Gastrocnemius medialis (tissue), 4 donors: ENCODE measurements around the gene ACTN4. TPM values are rescaled to one million over a fixed set of nuclear protein-coding genes. Genes with fewer than 3 reads are reported as not detected.

Experiments used
- ATAC-seq, 2 donors: fragments of 150-250 bp; one replicate each; pipeline ENCODE4 v1.9.1; 2016
- DNase-seq, 2 donors: peaks; one replicate each; pipeline ENCODE4 v3.0.0-alpha.2; 2019
- H3K27ac ChIP-seq, 4 donors: fragments of 200-600 bp; sonication (generic); 1 replicate in 1 of 4; 2 replicates in 3 of 4; pipeline ENCODE4 v1.5.1; 2016 to 2018; ENCODE audit warnings: mild to moderate bottlenecking in 2 of 4, moderate library complexity in 1 of 4
- H3K27me3 ChIP-seq, 3 donors: fragments of 200-600 bp; sonication (generic) in 2 of 3; 1 replicate in 1 of 3; 2 replicates in 2 of 3; pipeline versions ENCODE4 v1.5.1 to v1.6.0; 2016 to 2019; ENCODE audit warnings: mild to moderate bottlenecking in 1 of 3, moderate library complexity in 1 of 3
- H3K36me3 ChIP-seq, 2 donors: fragments of 200-600 bp; sonication (generic) in 1 of 2; one replicate each; pipeline ENCODE4 v1.5.1; 2017 to 2018
- H3K4me1 ChIP-seq, 2 donors: fragments of 200-600 bp; sonication (generic) in 1 of 2; one replicate each; pipeline ENCODE4 v1.5.1; 2016 to 2017; ENCODE audit warnings: mild to moderate bottlenecking in 2 of 2
- H3K4me3 ChIP-seq, 4 donors: fragments of 200-600 bp; sonication (generic) in 3 of 4; 1 replicate in 1 of 4; 2 replicates in 3 of 4; pipeline ENCODE4 v1.5.1; 2016 to 2019; ENCODE audit warnings: mild to moderate bottlenecking in 2 of 4
- H3K9me3 ChIP-seq, 3 donors: fragments of 200-600 bp; sonication (generic) in 2 of 3; 1 replicate in 1 of 3; 2 replicates in 2 of 3; pipeline ENCODE4 v1.5.1; 2016 to 2019
- POLR2A ChIP-seq, 2 donors: fragments of 450-650 bp; IDR thresholded peaks; one replicate each; pipeline ENCODE4 v1.6.1; 2017; ENCODE audit warnings: antibody characterized with exemption in 2 of 2, mild to moderate bottlenecking in 2 of 2, moderate library complexity in 2 of 2
- in situ Hi-C, 4 donors: fragments of 200-750 bp; cut with MboI; loops; one replicate each; pipeline versions ENCODE4 v1.15.0 to v1.8.0; 2017; ENCODE audit warnings: low sequenced_read_pairs in 4 of 4
- intact Hi-C: fragments of 100-400 bp; cut with DNase I; formaldehyde crosslinking; loops from one replicate; pipeline ENCODE4 v1.15.1; 2023; ENCODE audit warnings: low total_unique reads
- total RNA-seq, 4 donors: library from RNA; depleted of rRNA; stranded (reverse); fragments of >200 nt; gene quantifications; one replicate each; pipeline versions ENCODE4 v1.1.0 to v1.2.3, GENCODE V29; 2016
- TF ChIP-seq, protein P1 (sequence below), 5 experiments: fragments of 450-650 bp in 3 of 5; fragments of 200-600 bp in 2 of 5; sonication (generic) in 2 of 5; IDR thresholded peaks in 4 of 5; conservative IDR thresholded peaks in 1 of 5; 1 replicate in 4 of 5; 2 replicates in 1 of 5; pipeline ENCODE4 v1.5.1; 2016 to 2019; ENCODE audit warnings: antibody characterized with exemption in 5 of 5, mild to moderate bottlenecking in 3 of 5, moderate library complexity in 3 of 5

Gene ACTN4
- total RNA-seq, 4 donors from 2014 or later, result 32.0 to 85.3 (median 63.9) TPM

GRCh38 chr19:38780443-38780842 is 133.0 kb downstream of the ACTN4 start:
- Histone ChIP-seq H3K36me3 (no peaks in the 10 kb centered on the region), H3K9me3 (no peaks in the 10 kb centered on the region), H3K27ac (no peak overlapping the region), H3K4me1 (no peaks in the 10 kb centered on the region), H3K4me3 (no peak overlapping the region), H3K27me3 (no peaks in the 10 kb centered on the region)
- intact Hi-C loops (no loop called here), in situ Hi-C loops (no loop called here)
- DNase-seq, result no peak
- ATAC-seq, result no peak
- TF ChIP-seq POLR2A (IDR thresholded peaks at IDR 0.05), result no peak
- TF ChIP-seq, protein P1, sequence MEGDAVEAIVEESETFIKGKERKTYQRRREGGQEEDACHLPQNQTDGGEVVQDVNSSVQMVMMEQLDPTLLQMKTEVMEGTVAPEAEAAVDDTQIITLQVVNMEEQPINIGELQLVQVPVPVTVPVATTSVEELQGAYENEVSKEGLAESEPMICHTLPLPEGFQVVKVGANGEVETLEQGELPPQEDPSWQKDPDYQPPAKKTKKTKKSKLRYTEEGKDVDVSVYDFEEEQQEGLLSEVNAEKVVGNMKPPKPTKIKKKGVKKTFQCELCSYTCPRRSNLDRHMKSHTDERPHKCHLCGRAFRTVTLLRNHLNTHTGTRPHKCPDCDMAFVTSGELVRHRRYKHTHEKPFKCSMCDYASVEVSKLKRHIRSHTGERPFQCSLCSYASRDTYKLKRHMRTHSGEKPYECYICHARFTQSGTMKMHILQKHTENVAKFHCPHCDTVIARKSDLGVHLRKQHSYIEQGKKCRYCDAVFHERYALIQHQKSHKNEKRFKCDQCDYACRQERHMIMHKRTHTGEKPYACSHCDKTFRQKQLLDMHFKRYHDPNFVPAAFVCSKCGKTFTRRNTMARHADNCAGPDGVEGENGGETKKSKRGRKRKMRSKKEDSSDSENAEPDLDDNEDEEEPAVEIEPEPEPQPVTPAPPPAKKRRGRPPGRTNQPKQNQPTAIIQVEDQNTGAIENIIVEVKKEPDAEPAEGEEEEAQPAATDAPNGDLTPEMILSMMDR (IDR thresholded peaks at IDR 0.05 in 4 of 5, conservative IDR thresholded peaks at IDR 0.05 in 1 of 5), result no peak

DNA sequence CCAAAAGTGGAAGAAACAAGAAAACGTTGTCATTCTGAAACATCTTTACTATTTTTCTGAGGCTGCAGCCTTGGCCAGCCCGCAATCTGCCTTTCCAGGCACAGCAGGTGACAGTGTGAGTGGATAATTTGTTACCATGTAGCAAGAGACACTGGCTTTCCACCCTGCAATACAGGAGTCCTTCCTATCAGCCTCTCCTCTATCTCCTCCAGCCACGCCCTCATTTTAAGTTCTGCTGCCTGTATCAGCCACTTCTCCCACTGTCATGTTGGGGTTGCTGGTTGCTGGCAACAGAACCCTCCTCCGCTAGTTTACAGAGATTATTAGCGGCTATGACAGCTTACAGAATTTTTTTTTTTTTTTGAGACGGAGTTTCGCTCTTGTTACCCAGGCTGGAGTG is 133.6 kb downstream of the ACTN4 start:
- no peak overlapping the region for H3K4me3 ChIP-seq
- no peak for TF ChIP-seq POLR2A (IDR thresholded peaks at IDR 0.05)
- TF ChIP-seq, protein P1 (IDR thresholded peaks at IDR 0.05 in 4 of 5, conservative IDR thresholded peaks at IDR 0.05 in 1 of 5), result no peak
- DNase-seq, result no peak
- no peaks in the 10 kb centered on the region for H3K4me1 ChIP-seq
- no peaks in the 10 kb centered on the region for H3K9me3 ChIP-seq
- no peak for ATAC-seq
- no peaks in the 10 kb centered on the region for H3K36me3 ChIP-seq
- H3K27me3 ChIP-seq, result no peaks in the 10 kb centered on the region
- intact Hi-C loops (no loop called here), in situ Hi-C loops (no loop called here)
- no peak overlapping the region for H3K27ac ChIP-seq

Other genes with a start within 250 kb of the ACTN4 start
- 10 to 100 TPM in 1 of 4 donors, 1 to 10 TPM in 3; 1.9 to 17.4 (median 3.3) TPM for gene FAM98C, start 244.6 kb upstream of the ACTN4 start, total RNA-seq
- gene RASGRP4, start 221.4 kb upstream of the ACTN4 start, total RNA-seq, result 1 to 10 TPM in 2 of 4 donors, under 1 TPM in 2; 0.61 to 2.2 (median 0.94) TPM
- 100 to 1,000 TPM; 607 to 831 (median 724) TPM for gene RYR1, start 214.0 kb upstream of the ACTN4 start, total RNA-seq
- under 1 TPM in 3 of 4 donors, not detected in 1; 0.31 to 0.97 (median 0.78) TPM for gene MAP4K1, start 29.7 kb upstream of the ACTN4 start, total RNA-seq
- gene EIF3K, start 28.5 kb upstream of the ACTN4 start, total RNA-seq, result 100 to 1,000 TPM; 619 to 975 (median 681) TPM
- gene CAPN12, start 96.8 kb downstream of the ACTN4 start, total RNA-seq, result under 1 TPM in 1 of 4 donors, not detected in 3; 0.42 TPM
- gene LGALS7, start 125.9 kb downstream of the ACTN4 start, total RNA-seq, result not detected
- gene LGALS7B, start 141.6 kb downstream of the ACTN4 start, total RNA-seq, result not detected
- gene LGALS4, start 165.3 kb downstream of the ACTN4 start, total RNA-seq, result 10 to 100 TPM in 1 of 4 donors, 1 to 10 TPM in 1, under 1 TPM in 1, not detected in 1; 0.55 to 14.2 (median 1.2) TPM
- gene ECH1, start 184.1 kb downstream of the ACTN4 start, total RNA-seq, result 100 to 1,000 TPM in 3 of 4 donors, 10 to 100 TPM in 1; 99.6 to 302 (median 172) TPM
- 100 to 1,000 TPM in 3 of 4 donors, 10 to 100 TPM in 1; 88.3 to 172 (median 126) TPM for gene HNRNPL, start 202.3 kb downstream of the ACTN4 start, total RNA-seq
- 1 to 10 TPM in 3 of 4 donors, under 1 TPM in 1; 0.95 to 3.3 (median 2.9) TPM for gene RINL, start 230.6 kb downstream of the ACTN4 start, total RNA-seq